HUES6 (cell line): Measurements from ENCODE around the gene TDRD7.

Experiments used
- H3K27ac ChIP-seq: 2 replicates; pipeline ENCODE4 v1.7.0; 2013; ENCODE audit warnings: low read depth, mild to moderate bottlenecking, low read length, inconsistent platforms
- H3K27me3 ChIP-seq: 2 replicates; pipeline ENCODE4 v1.6.1; 2013; ENCODE audit warnings: low read length; ENCODE audit not compliant: control insufficient read depth, insufficient read depth
- H3K36me3 ChIP-seq: 2 replicates; pipeline ENCODE4 v1.6.1; 2013; ENCODE audit warnings: low read length; ENCODE audit not compliant: control insufficient read depth, insufficient read depth
- H3K4me1 ChIP-seq: 2 replicates; pipeline ENCODE4 v1.6.1; 2013; ENCODE audit warnings: low read length; ENCODE audit not compliant: control insufficient read depth, insufficient read depth
- H3K4me3 ChIP-seq: 2 replicates; pipeline ENCODE4 v1.5.1; 2013; ENCODE audit warnings: low read depth, low read length
- H3K9ac ChIP-seq: one replicate; pipeline ENCODE4 v1.6.1; 2013; ENCODE audit warnings: mild to moderate bottlenecking, low read length
- H3K9me3 ChIP-seq: 2 replicates; pipeline ENCODE4 v1.6.1; 2013; ENCODE audit warnings: low read depth, low read length; ENCODE audit not compliant: control insufficient read depth, insufficient read depth

TDRD7 gene

GRCh38 chr9:97501972-97502221, 90.0 kb downstream of the TDRD7 start:
- peaks cover 20% of the 10 kb centered on the region for H3K4me1 ChIP-seq
- H3K9me3 ChIP-seq = no peaks in the 10 kb centered on the region
- no peak overlapping the region for H3K9ac ChIP-seq
- no peaks in the 10 kb centered on the region for H3K36me3 ChIP-seq
- peaks cover 78% of the 10 kb centered on the region for H3K27me3 ChIP-seq
- peak overlapping the region; percentile 61 for H3K4me3 ChIP-seq
- no peak overlapping the region for H3K27ac ChIP-seq

- Histone ChIP-seq H3K4me3 (peak overlapping the region; percentile 61), H3K36me3 (no peaks in the 10 kb centered on the region), H3K27ac (no peak overlapping the region), H3K4me1 (peaks cover 20% of the 10 kb centered on the region), H3K9ac (peak overlapping the region; percentile 32), H3K27me3 (peaks cover 80% of the 10 kb centered on the region), H3K9me3 (no peaks in the 10 kb centered on the region)
Observed at GRCh38 chr9:97502222-97502983, 90.5 kb downstream of the TDRD7 start.

GRCh38 chr9:97502984-97503861, 91.3 kb downstream of the TDRD7 start:
- Histone ChIP-seq H3K36me3 (no peaks in the 10 kb centered on the region), H3K9me3 (no peaks in the 10 kb centered on the region), H3K4me1 (peaks cover 20% of the 10 kb centered on the region), H3K27ac (no peak overlapping the region), H3K4me3 (peak overlapping the region; percentile 61), H3K9ac (no peak overlapping the region), H3K27me3 (peaks cover 80% of the 10 kb centered on the region)

GRCh38 chr9:97503862-97504210, 91.9 kb downstream of the TDRD7 start:
- Histone ChIP-seq H3K36me3 (no peaks in the 10 kb centered on the region), H3K4me1 (peaks cover 20% of the 10 kb centered on the region), H3K27me3 (peaks cover 80% of the 10 kb centered on the region), H3K4me3 (no peak overlapping the region), H3K9me3 (no peaks in the 10 kb centered on the region), H3K27ac (no peak overlapping the region), H3K9ac (no peak overlapping the region)

- peaks cover 20% of the 10 kb centered on the region for H3K4me1 ChIP-seq
- H3K27me3 ChIP-seq = peaks cover 72% of the 10 kb centered on the region
- no peaks in the 10 kb centered on the region for H3K9me3 ChIP-seq
- no peak overlapping the region for H3K27ac ChIP-seq
- no peaks in the 10 kb centered on the region for H3K36me3 ChIP-seq
- H3K9ac ChIP-seq = no peak overlapping the region
- no peak overlapping the region for H3K4me3 ChIP-seq
Observed at GRCh38 chr9:97504381-97505216, 92.7 kb downstream of the TDRD7 start.

GRCh38 chr9:97505845-97506244, 93.9 kb downstream of the TDRD7 start:
- no peak overlapping the region for H3K4me3 ChIP-seq
- no peak overlapping the region for H3K9ac ChIP-seq
- H3K27me3 ChIP-seq = peaks cover 60% of the 10 kb centered on the region

GRCh38 chr9:97506306-97506705, 94.4 kb downstream of the TDRD7 start:
- Histone ChIP-seq H3K9me3 (no peaks in the 10 kb centered on the region), H3K4me1 (peaks cover 20% of the 10 kb centered on the region), H3K27me3 (peaks cover 55% of the 10 kb centered on the region), H3K36me3 (no peaks in the 10 kb centered on the region), H3K9ac (no peak overlapping the region), H3K27ac (no peak overlapping the region), H3K4me3 (no peak overlapping the region)

More at GRCh38 chr9:97505845-97506244, 93.9 kb downstream of the TDRD7 start:
- H3K27ac ChIP-seq = no peak overlapping the region
- peaks cover 20% of the 10 kb centered on the region for H3K4me1 ChIP-seq
- no peaks in the 10 kb centered on the region for H3K9me3 ChIP-seq
- H3K36me3 ChIP-seq = no peaks in the 10 kb centered on the region

- Histone ChIP-seq H3K27ac (no peak overlapping the region), H3K36me3 (no peaks in the 10 kb centered on the region), H3K4me3 (no peak overlapping the region), H3K9me3 (no peaks in the 10 kb centered on the region), H3K27me3 (peaks cover 52% of the 10 kb centered on the region), H3K4me1 (peaks cover 20% of the 10 kb centered on the region), H3K9ac (no peak overlapping the region)
Observed at GRCh38 chr9:97506787-97507186, 94.9 kb downstream of the TDRD7 start.

GRCh38 chr9:97507428-97507984, 95.6 kb downstream of the TDRD7 start:
- Histone ChIP-seq H3K4me1 (peaks cover 20% of the 10 kb centered on the region), H3K36me3 (no peaks in the 10 kb centered on the region), H3K4me3 (no peak overlapping the region), H3K27me3 (peaks cover 45% of the 10 kb centered on the region), H3K9me3 (no peaks in the 10 kb centered on the region; the same call in 1 of the 2 replicates), H3K9ac (no peak overlapping the region), H3K27ac (no peak overlapping the region)

GRCh38 chr9:97508852-97509251, 97.0 kb downstream of the TDRD7 start:
- H3K36me3 ChIP-seq = no peaks in the 10 kb centered on the region
- H3K4me3 ChIP-seq = no peak overlapping the region
- peaks cover 31% of the 10 kb centered on the region for H3K27me3 ChIP-seq
- no peaks in the 10 kb centered on the region; the same call in 1 of the 2 replicates for H3K9me3 ChIP-seq
- H3K9ac ChIP-seq = no peak overlapping the region
- no peak overlapping the region for H3K27ac ChIP-seq
- H3K4me1 ChIP-seq = peaks cover 15% of the 10 kb centered on the region
